MM.1S (cell line): ENCODE results near the gene WDR3.

Source experiments
- CTCF ChIP-seq: fragments of 300-600 bp; sonication (generic); IDR thresholded peaks from 2 replicates; pipeline ENCODE4 v1.5.1; 2016; ENCODE audit warnings: antibody characterized with exemption, low read length, mixed read lengths
- EZH2 ChIP-seq: fragments of 300-600 bp; sonication (generic); optimal IDR thresholded peaks from 2 replicates; pipeline ENCODE3; 2017; ENCODE audit warnings: low read depth, mild to moderate bottlenecking, antibody characterized with exemption, low read length, mixed read lengths

- TF ChIP-seq CTCF (no peak), EZH2 (no peak)
Measured at GRCh38 chr1:117897551-117897950, 32.0 kb upstream of the WDR3 start.
